NCI-H128 (cell line): ENCODE data around the gene DDAH1.

Experiments
- DNase-seq: peaks from one replicate; lab custom pipeline; 2025; ENCODE audit not compliant: unreplicated experiment; lab: John Stamatoyannopoulos, UW

Gene DDAH1

GRCh38 chr1:85397490-85398032 lies 67.4 kb downstream of the DDAH1 start:
- DNase-seq = no peak

GRCh38 chr1:85396194-85396593 lies 68.8 kb downstream of the DDAH1 start:
- no peak for DNase-seq

GRCh38 chr1:85394130-85394529 lies 70.8 kb downstream of the DDAH1 start:
- DNase-seq = no peak

- DNase-seq = no peak
Measured at GRCh38 chr1:85393490-85393889, 71.5 kb downstream of the DDAH1 start.

- no peak for DNase-seq
Measured at GRCh38 chr1:85388416-85388815, 76.5 kb downstream of the DDAH1 start.

GRCh38 chr1:85387781-85388180 lies 77.2 kb downstream of the DDAH1 start:
- DNase-seq = no peak

GRCh38 chr1:85386068-85386722 lies 78.8 kb downstream of the DDAH1 start:
- no peak for DNase-seq

GRCh38 chr1:85379203-85380136 lies 85.5 kb downstream of the DDAH1 start:
- no peak for DNase-seq

- no peak for DNase-seq
Measured at GRCh38 chr1:85378534-85378933, 86.4 kb downstream of the DDAH1 start.

- no peak for DNase-seq
Measured at GRCh38 chr1:85376356-85376755, 88.6 kb downstream of the DDAH1 start.

- DNase-seq = no peak
Measured at GRCh38 chr1:85375493-85375892, 89.5 kb downstream of the DDAH1 start.

GRCh38 chr1:85374160-85374559 lies 90.8 kb downstream of the DDAH1 start:
- no peak for DNase-seq

GRCh38 chr1:85373378-85373708 lies 91.6 kb downstream of the DDAH1 start:
- no peak for DNase-seq

- no peak for DNase-seq
Measured at GRCh38 chr1:85372683-85373377, 92.1 kb downstream of the DDAH1 start.

- no peak for DNase-seq
Measured at GRCh38 chr1:85371021-85371420, 93.9 kb downstream of the DDAH1 start.

GRCh38 chr1:85368073-85368770 lies 96.7 kb downstream of the DDAH1 start:
- no peak for DNase-seq

- no peak for DNase-seq
Measured at GRCh38 chr1:85366391-85367170, 98.4 kb downstream of the DDAH1 start.

- DNase-seq = no peak
Measured at GRCh38 chr1:85365851-85366250, 99.1 kb downstream of the DDAH1 start.

GRCh38 chr1:85363521-85363920 lies 101.4 kb downstream of the DDAH1 start:
- DNase-seq = no peak

GRCh38 chr1:85363092-85363491 lies 101.9 kb downstream of the DDAH1 start:
- DNase-seq = no peak
